Stimulated activated CD8-positive, alpha-beta memory T cell treated with anti-CD3 and anti-CD28 coated beads, Interleukin-2, amount 100 ng/mL, for 1 hour (primary cell): ENCODE data around the gene KBTBD3.
"Not testable (repeated sequence)": the region's sequence is repeated elsewhere in the genome, so short reads cannot be mapped to it uniquely, and the experiment has no call there.

Experiments used
- DNase-seq, 2 donors: peaks; one replicate each; pipeline ENCODE4 v3.0.0-alpha.2; 2020; ENCODE audit warnings: low read depth in 2 of 2

KBTBD3 gene

DNA sequence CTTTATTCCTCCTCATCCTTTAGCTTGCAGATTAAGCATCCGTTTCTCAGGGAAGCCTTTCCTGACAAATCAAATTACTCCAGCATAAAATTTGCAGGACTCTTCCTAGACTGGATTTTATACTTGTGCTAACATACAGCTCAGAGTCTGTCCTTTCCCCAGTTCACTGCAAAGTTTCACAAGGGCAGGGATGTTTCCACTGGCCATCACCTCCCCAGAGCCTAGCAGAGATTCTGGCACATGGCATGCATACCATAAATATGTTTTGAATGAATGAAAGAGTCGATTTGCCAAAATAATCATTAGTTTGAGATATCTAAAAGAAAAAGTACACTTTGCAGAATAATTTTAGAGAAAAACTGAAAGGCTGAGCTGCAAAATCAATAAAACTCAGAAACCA lies 65.7 kb downstream of the KBTBD3 start:
- no peak for DNase-seq

- DNase-seq: not testable (repeated sequence)
Measured at GRCh38 chr11:106003094-106003493, 74.1 kb downstream of the KBTBD3 start.

- no peak for DNase-seq
Measured at GRCh38 chr11:106001304-106002012, 75.7 kb downstream of the KBTBD3 start.
